ENCODE measurements around the gene GIPR. TPM values are rescaled to one million over a fixed set of nuclear protein-coding genes. Genes with fewer than 3 reads are reported as not detected.
"Not testable (repeated sequence)": the region's sequence is repeated elsewhere in the genome, so short reads cannot be mapped to it uniquely, and the experiment has no call there.

GIPR gene
- total and polyA plus RNA-seq, 2 experiments from 2014 or later: not detected

- Histone ChIP-seq H3K9me2 (ENCODE audit: insufficient read depth) (no peaks in the 10 kb centered on the region), H3K4me3 (peak overlapping the region; percentile 71), H3K27ac (no peak overlapping the region), H2AFZ (peak overlapping the region; percentile 97), H3F3A (ENCODE audit: insufficient read depth) (peaks cover 17% of the 10 kb centered on the region; the same call in 1 of the 2 replicates), H3K36me3 (ENCODE audit: low read depth) (no peaks in the 10 kb centered on the region), H4K20me1 (ENCODE audit: insufficient read depth) (no peaks in the 10 kb centered on the region), H3K79me2 (ENCODE audit: insufficient read depth) (no peaks in the 10 kb centered on the region), H3K4me1 (ENCODE audit: insufficient read depth) (peaks cover 7% of the 10 kb centered on the region), H3K9me3 (ENCODE audit: low read depth) (no peaks in the 10 kb centered on the region), H3K4me2 (ENCODE audit: unreplicated experiment) (peak overlapping the region; percentile 65), H3K27me3 (replicated peaks; ENCODE audit: insufficient read depth) (peaks cover 8% of the 10 kb centered on the region), H3K9ac (peak overlapping the region; percentile 65)
- peak; percentile 88 for DNase-seq
- no peak for TF ChIP-seq EZH2 (IDR thresholded peaks at IDR 0.05; ENCODE audit: insufficient read depth, poor library complexity, severe bottlenecking)
- no peak for TF ChIP-seq EZH2phosphoT487 (IDR thresholded peaks at IDR 0.05; ENCODE audit: insufficient read depth, low read depth)
- in situ Hi-C loops (cut with MboI): no loop called here
- WGBS, 2 experiments (ENCODE audit: low coverage in 1 of 2, low lambda C conversion rate in 2 of 2, missing lambda C conversion rate in 2 of 2): 2 to 3% methylated on average over 45 to 50 of the region's 51 CpGs
Measured at GRCh38 chr19:45681391-45682015, 13.5 kb downstream of the GIPR start.

DNA sequence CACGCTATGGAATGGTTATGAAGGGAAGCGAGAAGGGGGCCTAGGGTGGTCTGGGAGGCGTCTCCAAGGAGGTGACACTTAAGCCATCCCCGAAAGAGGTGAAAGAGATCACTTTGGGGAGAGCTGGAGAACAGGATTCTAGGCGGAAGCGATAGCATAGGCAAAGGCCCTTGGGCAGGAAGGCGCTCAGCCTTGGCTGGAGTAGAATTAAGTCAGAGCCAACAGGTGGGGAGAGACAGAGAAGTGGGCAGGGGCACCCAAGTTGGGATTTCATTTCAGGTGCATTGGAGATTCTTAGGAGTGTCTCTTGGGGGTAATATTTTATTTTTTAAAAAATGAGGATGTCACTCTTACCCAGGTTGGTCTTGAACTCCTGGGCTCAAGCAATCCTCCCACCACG is 14.1 kb downstream of the GIPR start:
- Histone ChIP-seq H3K9ac (no peak overlapping the region), H3K9me3 (ENCODE audit: low read depth) (no peaks in the 10 kb centered on the region), H3K27me3 (replicated peaks; ENCODE audit: insufficient read depth) (peaks cover 5% of the 10 kb centered on the region), H3K4me2 (ENCODE audit: unreplicated experiment) (no peak overlapping the region), H3K79me2 (ENCODE audit: insufficient read depth) (no peaks in the 10 kb centered on the region), H4K20me1 (ENCODE audit: insufficient read depth) (no peaks in the 10 kb centered on the region), H3K27ac (no peak overlapping the region), H2AFZ (peak overlapping the region; percentile 97), H3K9me2 (ENCODE audit: insufficient read depth) (no peaks in the 10 kb centered on the region), H3K4me3 (no peak overlapping the region), H3K36me3 (ENCODE audit: low read depth) (no peaks in the 10 kb centered on the region), H3K4me1 (ENCODE audit: insufficient read depth) (peaks cover 7% of the 10 kb centered on the region), H3F3A (ENCODE audit: insufficient read depth) (peaks cover 17% of the 10 kb centered on the region; the same call in 1 of the 2 replicates)
- 63 to 67% methylated on average over 8 of the region's 8 CpGs for WGBS, 2 experiments (ENCODE audit: low coverage in 1 of 2, low lambda C conversion rate in 2 of 2, missing lambda C conversion rate in 2 of 2)
- no peak for DNase-seq
- in situ Hi-C loops (cut with MboI): no loop called here
- TF ChIP-seq EZH2phosphoT487 (IDR thresholded peaks at IDR 0.05; ENCODE audit: insufficient read depth, low read depth): no peak
- no peak for TF ChIP-seq EZH2 (IDR thresholded peaks at IDR 0.05; ENCODE audit: insufficient read depth, poor library complexity, severe bottlenecking)

GRCh38 chr19:45682908-45683307 is 14.9 kb downstream of the GIPR start:
- H3K9me3 ChIP-seq (ENCODE audit: low read depth): no peaks in the 10 kb centered on the region
- peaks cover 7% of the 10 kb centered on the region; the same call in 1 of the 2 replicates for H3K36me3 ChIP-seq (ENCODE audit: low read depth)
- H3K4me2 ChIP-seq (ENCODE audit: unreplicated experiment): no peak overlapping the region
- H3K27me3 ChIP-seq (replicated peaks; ENCODE audit: insufficient read depth): no peaks in the 10 kb centered on the region
- H4K20me1 ChIP-seq (ENCODE audit: insufficient read depth): no peaks in the 10 kb centered on the region
- H3K79me2 ChIP-seq (ENCODE audit: insufficient read depth): no peaks in the 10 kb centered on the region
- DNase-seq: no peak
- 41 to 53% methylated on average over 5 of the region's 5 CpGs for WGBS, 2 experiments (ENCODE audit: low coverage in 1 of 2, low lambda C conversion rate in 2 of 2, missing lambda C conversion rate in 2 of 2)
- H3F3A ChIP-seq (ENCODE audit: insufficient read depth): peaks cover 17% of the 10 kb centered on the region; the same call in 1 of the 2 replicates
- no peak for TF ChIP-seq EZH2phosphoT487 (IDR thresholded peaks at IDR 0.05; ENCODE audit: insufficient read depth, low read depth)
- TF ChIP-seq EZH2 (IDR thresholded peaks at IDR 0.05; ENCODE audit: insufficient read depth, poor library complexity, severe bottlenecking): no peak
- H3K9me2 ChIP-seq (ENCODE audit: insufficient read depth): no peaks in the 10 kb centered on the region
- no peak overlapping the region for H3K9ac ChIP-seq
- no peak overlapping the region for H3K27ac ChIP-seq
- in situ Hi-C loops (cut with MboI): no loop called here
- H3K4me1 ChIP-seq (ENCODE audit: insufficient read depth): peaks cover under 1% of the 10 kb centered on the region; the same call in 1 of the 2 replicates
- H2AFZ ChIP-seq: no peak overlapping the region
- no peak overlapping the region for H3K4me3 ChIP-seq

GRCh38 chr19:45685045-45685444 is 17.0 kb downstream of the GIPR start:
- H3K4me2 ChIP-seq (ENCODE audit: unreplicated experiment); H3K9ac ChIP-seq; H3K27ac ChIP-seq; H3K4me3 ChIP-seq; in situ Hi-C loops (cut with MboI); H4K20me1 ChIP-seq (ENCODE audit: insufficient read depth); H3K4me1 ChIP-seq (ENCODE audit: insufficient read depth); H3K9me2 ChIP-seq (ENCODE audit: insufficient read depth); DNase-seq; H3K9me3 ChIP-seq (ENCODE audit: low read depth); H2AFZ ChIP-seq; H3K27me3 ChIP-seq (replicated peaks; ENCODE audit: insufficient read depth): not testable (repeated sequence)
- WGBS, 2 experiments (ENCODE audit: low coverage in 1 of 2, low lambda C conversion rate in 2 of 2, missing lambda C conversion rate in 2 of 2): 82 to 86% methylated on average over 9 to 11 of the region's 11 CpGs
- peaks cover 12% of the 10 kb centered on the region; the same call in 1 of the 2 replicates for H3K36me3 ChIP-seq (ENCODE audit: low read depth)
- H3K79me2 ChIP-seq (ENCODE audit: insufficient read depth): peaks cover 18% of the 10 kb centered on the region
- peaks cover 17% of the 10 kb centered on the region; the same call in 1 of the 2 replicates for H3F3A ChIP-seq (ENCODE audit: insufficient read depth)

Measured in GM23248 (cell line).